GM18499 (cell line): Measurements from ENCODE around the gene USP15.

Source experiments
- ATAC-seq: cut with Tn5 transposase; IDR thresholded peaks from one replicate; pipeline ENCODE4 v1.9.1; 2021; ENCODE audit warnings: moderate number of reproducible peaks; ENCODE audit not compliant: insufficient read depth, unreplicated experiment

The USP15 gene

GRCh38 chr12:62256408-62257096 lies 3.7 kb upstream of the USP15 start:
- ATAC-seq = no peak

- no peak for ATAC-seq
Measured at GRCh38 chr12:62258231-62258630, 2.0 kb upstream of the USP15 start.

- ATAC-seq = peak; percentile 4
Measured at GRCh38 chr12:62258941-62259630, 1.1 kb upstream of the USP15 start.

GRCh38 chr12:62259631-62259992 lies 592 bp upstream of the USP15 start:
- peak; percentile 2 for ATAC-seq

- peak; percentile 31 for ATAC-seq
Measured at GRCh38 chr12:62260733-62261683, 804 bp downstream of the USP15 start.

GRCh38 chr12:62261876-62262517 lies 1.8 kb downstream of the USP15 start:
- no peak for ATAC-seq

GRCh38 chr12:62263232-62263631 lies 3.0 kb downstream of the USP15 start:
- no peak for ATAC-seq

- ATAC-seq = no peak
Measured at GRCh38 chr12:62263966-62264365, 3.8 kb downstream of the USP15 start.

GRCh38 chr12:62264706-62265105 lies 4.5 kb downstream of the USP15 start:
- ATAC-seq = no peak

GRCh38 chr12:62265511-62265910 lies 5.3 kb downstream of the USP15 start:
- ATAC-seq = no peak

- no peak for ATAC-seq
Measured at GRCh38 chr12:62267026-62267425, 6.8 kb downstream of the USP15 start.

- no peak for ATAC-seq
Measured at GRCh38 chr12:62267480-62267879, 7.3 kb downstream of the USP15 start.

- no peak for ATAC-seq
Measured at GRCh38 chr12:62268956-62269355, 8.8 kb downstream of the USP15 start.

GRCh38 chr12:62269464-62270228 lies 9.4 kb downstream of the USP15 start:
- no peak for ATAC-seq

- ATAC-seq = no peak
Measured at GRCh38 chr12:62270384-62270783, 10.2 kb downstream of the USP15 start.

GRCh38 chr12:62270872-62271271 lies 10.7 kb downstream of the USP15 start:
- ATAC-seq = no peak

- ATAC-seq = no peak
Measured at GRCh38 chr12:62272936-62273552, 12.8 kb downstream of the USP15 start.

GRCh38 chr12:62273724-62274380 lies 13.6 kb downstream of the USP15 start:
- no peak for ATAC-seq

GRCh38 chr12:62278022-62278421 lies 17.8 kb downstream of the USP15 start:
- ATAC-seq = no peak
